SU-DHL-6 (cell line): Measurements from ENCODE around the gene RASSF10.

Experiments used
- H2AFZ ChIP-seq: fragments of 200-600 bp; sonication (generic); 2 replicates; pipeline ENCODE4 v1.6.1; 2014; ENCODE audit warnings: low read depth, mild to moderate bottlenecking, moderate library complexity, mixed read lengths, antibody characterized with exemption, low read length; ENCODE audit not compliant: severe bottlenecking
- H3F3A ChIP-seq: fragments of 200-600 bp; shearing (Covaris generic); 2 replicates; pipeline ENCODE4 v1.6.0; 2016; ENCODE audit warnings: antibody characterized with exemption, mild to moderate bottlenecking; ENCODE audit not compliant: insufficient read depth
- H3K27ac ChIP-seq: fragments of 200-600 bp; sonication (generic); 2 replicates; pipeline ENCODE4 v1.5.1; 2016; ENCODE audit warnings: low read depth, mild to moderate bottlenecking, low read length, moderate library complexity, mixed read lengths
- H3K27me3 ChIP-seq: fragments of 200-600 bp; sonication (generic), shearing (Covaris generic); 2 replicates; pipeline ENCODE4 v1.6.0; 2014; ENCODE audit warnings: mild to moderate bottlenecking, low read length
- H3K36me3 ChIP-seq: fragments of 200-600 bp; sonication (generic); 2 replicates; pipeline ENCODE4 v1.6.1; 2014; ENCODE audit warnings: mild to moderate bottlenecking, low read length, mixed read lengths
- H3K4me2 ChIP-seq: fragments of 300-600, 200-600 bp; shearing (Covaris generic), sonication (generic); 2 replicates; pipeline ENCODE4 v1.6.0; 2014; ENCODE audit warnings: low read length, low read depth, mild to moderate bottlenecking; ENCODE audit not compliant: poor library complexity, severe bottlenecking
- H3K4me3 ChIP-seq: fragments of 200-600 bp; sonication (generic); 2 replicates; pipeline ENCODE4 v1.5.1; 2014; ENCODE audit warnings: antibody characterized with exemption, low read length, mild to moderate bottlenecking, mixed read lengths; ENCODE audit not compliant: insufficient read depth, poor library complexity, severe bottlenecking
- H3K79me2 ChIP-seq: fragments of 200-600 bp; sonication (generic); 2 replicates; pipeline ENCODE4 v1.6.1; 2014; ENCODE audit warnings: mild to moderate bottlenecking, low read length, moderate library complexity; ENCODE audit not compliant: insufficient read depth
- H3K9ac ChIP-seq: fragments of 200-600 bp; sonication (generic); 2 replicates; pipeline ENCODE4 v1.7.0; 2014; ENCODE audit warnings: mild to moderate bottlenecking, low read length
- H3K9me2 ChIP-seq: fragments of 200-600 bp; sonication (generic); replicated peaks from 2 replicates; pipeline ENCODE4 v1.6.1; 2014; ENCODE audit warnings: low read length; ENCODE audit not compliant: insufficient read depth
- H3K9me3 ChIP-seq: fragments of 200-600 bp; sonication (generic); 2 replicates; pipeline ENCODE4 v1.6.1; 2014; ENCODE audit warnings: low read length, mixed read lengths; ENCODE audit not compliant: insufficient read depth
- H4K20me1 ChIP-seq: fragments of 200-600 bp; sonication (generic); 2 replicates; pipeline ENCODE4 v1.6.1; 2014; ENCODE audit warnings: low read depth, mild to moderate bottlenecking, antibody characterized with exemption, low read length, moderate library complexity, mixed read lengths
- EZH2phosphoT487 ChIP-seq: fragments of 200-600 bp; sonication (generic), shearing (Covaris generic); conservative IDR thresholded peaks from 2 replicates; pipeline ENCODE4 v1.6.1; 2018; ENCODE audit warnings: mild to moderate bottlenecking, antibody characterized with exemption, low read length, moderate library complexity, mixed read lengths
- TF ChIP-seq, protein P1 (sequence below): fragments of 200-600 bp; sonication (generic); IDR thresholded peaks from one replicate; pipeline ENCODE4 v1.5.1; 2017; ENCODE audit warnings: antibody characterized with exemption, mild to moderate bottlenecking, low read length, moderate library complexity; ENCODE audit not compliant: insufficient read depth, poor library complexity, severe bottlenecking

The RASSF10 gene

DNA sequence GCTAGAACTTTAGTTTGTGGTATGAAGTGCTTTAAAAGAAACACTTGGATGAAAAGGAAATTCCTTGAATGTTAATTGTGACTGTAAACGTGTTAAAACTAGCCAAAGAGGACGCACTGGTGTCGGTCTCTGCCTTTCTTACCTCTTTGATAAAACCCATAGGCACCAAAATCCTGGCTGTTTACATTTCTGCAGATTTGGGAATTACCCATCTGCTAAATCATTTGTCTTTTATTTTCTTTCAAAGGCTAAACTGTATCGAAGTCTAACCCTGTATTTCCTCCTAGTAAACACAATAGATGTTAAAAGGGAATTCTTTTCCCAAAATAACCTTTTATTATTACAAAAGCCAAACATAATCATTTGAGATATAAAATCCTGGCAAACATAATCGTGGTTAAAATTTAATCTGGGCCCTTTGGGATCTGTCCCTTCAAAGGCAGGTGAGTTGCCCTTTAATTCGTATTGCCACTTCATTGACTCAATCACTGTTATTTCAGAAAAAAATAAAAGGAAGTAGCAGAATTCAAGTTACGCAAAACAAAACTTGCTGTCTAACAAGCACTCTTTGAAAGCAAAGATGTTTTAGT lies 2.4 kb downstream of the RASSF10 start:
- H3K9ac ChIP-seq, result no peak overlapping the region
- H3K4me2 ChIP-seq, result no peak overlapping the region
- H3K36me3 ChIP-seq, result no peaks in the 10 kb centered on the region
- H2AFZ ChIP-seq, result no peak overlapping the region
- no peak overlapping the region for H3K4me3 ChIP-seq
- no peaks in the 10 kb centered on the region for H4K20me1 ChIP-seq
- H3K9me2 ChIP-seq, result no peaks in the 10 kb centered on the region
- H3K79me2 ChIP-seq, result no peaks in the 10 kb centered on the region
- H3F3A ChIP-seq, result no peaks in the 10 kb centered on the region
- H3K27ac ChIP-seq, result no peak overlapping the region
- H3K9me3 ChIP-seq, result no peaks in the 10 kb centered on the region
- TF ChIP-seq, protein P1, sequence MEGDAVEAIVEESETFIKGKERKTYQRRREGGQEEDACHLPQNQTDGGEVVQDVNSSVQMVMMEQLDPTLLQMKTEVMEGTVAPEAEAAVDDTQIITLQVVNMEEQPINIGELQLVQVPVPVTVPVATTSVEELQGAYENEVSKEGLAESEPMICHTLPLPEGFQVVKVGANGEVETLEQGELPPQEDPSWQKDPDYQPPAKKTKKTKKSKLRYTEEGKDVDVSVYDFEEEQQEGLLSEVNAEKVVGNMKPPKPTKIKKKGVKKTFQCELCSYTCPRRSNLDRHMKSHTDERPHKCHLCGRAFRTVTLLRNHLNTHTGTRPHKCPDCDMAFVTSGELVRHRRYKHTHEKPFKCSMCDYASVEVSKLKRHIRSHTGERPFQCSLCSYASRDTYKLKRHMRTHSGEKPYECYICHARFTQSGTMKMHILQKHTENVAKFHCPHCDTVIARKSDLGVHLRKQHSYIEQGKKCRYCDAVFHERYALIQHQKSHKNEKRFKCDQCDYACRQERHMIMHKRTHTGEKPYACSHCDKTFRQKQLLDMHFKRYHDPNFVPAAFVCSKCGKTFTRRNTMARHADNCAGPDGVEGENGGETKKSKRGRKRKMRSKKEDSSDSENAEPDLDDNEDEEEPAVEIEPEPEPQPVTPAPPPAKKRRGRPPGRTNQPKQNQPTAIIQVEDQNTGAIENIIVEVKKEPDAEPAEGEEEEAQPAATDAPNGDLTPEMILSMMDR, result no peak
- H3K27me3 ChIP-seq, result no peaks in the 10 kb centered on the region

DNA sequence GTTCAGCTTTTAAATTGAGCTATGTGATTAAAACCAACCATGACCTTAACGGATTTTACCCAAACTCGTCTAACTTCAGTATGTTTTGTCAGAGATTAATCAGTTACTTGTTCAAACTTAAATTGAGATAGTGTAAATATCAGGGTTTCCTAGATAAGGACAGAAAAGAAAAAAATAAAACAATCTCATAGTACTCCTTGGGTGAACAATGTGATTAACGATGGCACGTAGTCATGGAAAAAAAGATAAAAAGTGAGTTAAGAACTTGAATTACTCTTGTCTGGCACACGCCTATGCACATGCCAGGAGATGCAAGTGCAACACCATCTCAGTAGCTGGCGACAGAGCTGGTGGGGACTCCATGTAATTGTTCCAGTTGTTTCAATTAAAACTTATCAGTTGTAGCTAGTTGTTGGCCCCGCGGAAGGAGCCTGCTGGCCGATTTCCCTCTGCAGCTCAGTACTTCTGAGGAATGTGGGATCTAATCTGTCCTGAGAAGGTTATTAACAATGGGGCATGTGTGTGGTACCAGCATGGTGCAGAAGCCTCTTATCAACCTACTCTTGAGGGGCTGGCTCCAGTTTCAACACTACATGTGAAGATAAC lies 3.0 kb downstream of the RASSF10 start:
- H3K36me3 ChIP-seq, result no peaks in the 10 kb centered on the region
- no peaks in the 10 kb centered on the region for H3K79me2 ChIP-seq
- H3K9ac ChIP-seq, result no peak overlapping the region
- no peak overlapping the region for H2AFZ ChIP-seq
- H3K4me3 ChIP-seq, result no peak overlapping the region
- no peaks in the 10 kb centered on the region for H3K27me3 ChIP-seq
- no peaks in the 10 kb centered on the region for H4K20me1 ChIP-seq
- H3K9me3 ChIP-seq, result no peaks in the 10 kb centered on the region
- no peak overlapping the region for H3K27ac ChIP-seq
- H3F3A ChIP-seq, result no peaks in the 10 kb centered on the region
- no peak overlapping the region for H3K4me2 ChIP-seq
- no peak for TF ChIP-seq EZH2phosphoT487
- TF ChIP-seq, protein P1, result no peak
- H3K9me2 ChIP-seq, result no peaks in the 10 kb centered on the region

- H3K9me3 ChIP-seq, result no peaks in the 10 kb centered on the region
- H3K27ac ChIP-seq, result no peak overlapping the region
- H3K4me2 ChIP-seq, result no peak overlapping the region
Observed at GRCh38 chr11:13013054-13013488, 4.0 kb downstream of the RASSF10 start.

More at GRCh38 chr11:13013054-13013488, 4.0 kb downstream of the RASSF10 start:
- TF ChIP-seq, protein P1, result no peak
- TF ChIP-seq EZH2phosphoT487, result no peak
- no peaks in the 10 kb centered on the region for H3F3A ChIP-seq
- no peak overlapping the region for H3K4me3 ChIP-seq
- no peaks in the 10 kb centered on the region for H3K27me3 ChIP-seq
- no peaks in the 10 kb centered on the region for H3K36me3 ChIP-seq
- H3K79me2 ChIP-seq, result no peaks in the 10 kb centered on the region
- no peaks in the 10 kb centered on the region for H4K20me1 ChIP-seq
- no peak overlapping the region for H2AFZ ChIP-seq
- H3K9me2 ChIP-seq, result no peaks in the 10 kb centered on the region
- H3K9ac ChIP-seq, result no peak overlapping the region
